ENCODE data around the gene APOBEC3F. TPM values are rescaled to one million over a fixed set of nuclear protein-coding genes. Genes with fewer than 3 reads are reported as not detected.
A peak's percentile ranks its signal among the peaks of the same experiment; 100 is the strongest.

APOBEC3F gene
- total RNA-seq, 1 experiment from 2014 or later: 28.3 TPM

DNA sequence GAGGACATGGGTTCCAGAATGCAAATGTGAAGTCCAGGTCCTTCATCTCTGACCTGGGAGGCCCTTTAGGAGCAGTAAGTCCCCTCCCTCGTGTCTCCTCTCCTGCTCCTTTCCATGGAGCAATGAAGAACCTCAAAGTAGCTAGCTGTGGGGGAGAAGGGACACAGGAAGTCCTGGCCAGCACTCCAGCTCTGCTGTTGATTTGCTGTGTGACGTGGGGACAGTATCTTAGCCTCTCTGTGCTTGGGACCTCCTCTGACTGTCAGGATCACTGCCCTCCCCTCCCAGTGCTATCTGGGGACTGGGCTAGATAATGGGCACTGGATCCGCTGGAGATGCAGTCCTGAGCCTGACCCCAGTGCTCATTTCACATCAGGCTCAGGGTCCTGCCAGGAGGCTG, 55.3 kb downstream of the APOBEC3F start:
- no TSS peak for BruUV-seq (replicated peaks)
- no peak for DNase-seq
- no peaks in the 10 kb centered on the region for H3K27me3 ChIP-seq (ENCODE audit: insufficient read depth, low read depth)
- no peaks in the 10 kb centered on the region for H3K9me3 ChIP-seq (ENCODE audit: insufficient read depth, low read depth)
- no peak overlapping the region for H2AFZ ChIP-seq
- no peaks in the 10 kb centered on the region for H3K36me3 ChIP-seq (ENCODE audit: low read depth)
- H3K4me3 ChIP-seq: no peak overlapping the region
- H3K27ac ChIP-seq: no peak overlapping the region
- POLR2A ChIA-PET (ENCODE audit: unreplicated experiment): no interaction called here
- H3K79me2 ChIP-seq (ENCODE audit: low read depth): no peaks in the 10 kb centered on the region
- CTCF ChIA-PET: no interaction called here
- TF ChIP-seq EZH2 (IDR thresholded peaks at IDR 0.05; ENCODE audit: low read depth): no peak
- TF ChIP-seq, protein P1, sequence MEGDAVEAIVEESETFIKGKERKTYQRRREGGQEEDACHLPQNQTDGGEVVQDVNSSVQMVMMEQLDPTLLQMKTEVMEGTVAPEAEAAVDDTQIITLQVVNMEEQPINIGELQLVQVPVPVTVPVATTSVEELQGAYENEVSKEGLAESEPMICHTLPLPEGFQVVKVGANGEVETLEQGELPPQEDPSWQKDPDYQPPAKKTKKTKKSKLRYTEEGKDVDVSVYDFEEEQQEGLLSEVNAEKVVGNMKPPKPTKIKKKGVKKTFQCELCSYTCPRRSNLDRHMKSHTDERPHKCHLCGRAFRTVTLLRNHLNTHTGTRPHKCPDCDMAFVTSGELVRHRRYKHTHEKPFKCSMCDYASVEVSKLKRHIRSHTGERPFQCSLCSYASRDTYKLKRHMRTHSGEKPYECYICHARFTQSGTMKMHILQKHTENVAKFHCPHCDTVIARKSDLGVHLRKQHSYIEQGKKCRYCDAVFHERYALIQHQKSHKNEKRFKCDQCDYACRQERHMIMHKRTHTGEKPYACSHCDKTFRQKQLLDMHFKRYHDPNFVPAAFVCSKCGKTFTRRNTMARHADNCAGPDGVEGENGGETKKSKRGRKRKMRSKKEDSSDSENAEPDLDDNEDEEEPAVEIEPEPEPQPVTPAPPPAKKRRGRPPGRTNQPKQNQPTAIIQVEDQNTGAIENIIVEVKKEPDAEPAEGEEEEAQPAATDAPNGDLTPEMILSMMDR (conservative IDR thresholded peaks at IDR 0.05): no peak
- peaks cover 80% of the 10 kb centered on the region for H3K4me1 ChIP-seq (replicated peaks; ENCODE audit: insufficient read depth)
- no peaks in the 10 kb centered on the region for H3K9me2 ChIP-seq (ENCODE audit: insufficient read depth)
- intact Hi-C loops (cut with micrococcal nuclease; ENCODE audit: unreplicated experiment): loop anchor here (5.0 kb wide), 1 partner anchor 74 kb away; the partner anchor contains the start of gene APOBEC3D
- H3F3A ChIP-seq (ENCODE audit: insufficient read depth, low read depth): peaks cover 41% of the 10 kb centered on the region
- peak overlapping the region; percentile 70 for H3K4me2 ChIP-seq
- H4K20me1 ChIP-seq (ENCODE audit: insufficient read depth): no peaks in the 10 kb centered on the region

GRCh38 chr22:39097098-39098020, 56.7 kb downstream of the APOBEC3F start, which contains the start of gene APOBEC3H:
APOBEC3H (plus strand) TSS chr22:39097244; CDS start chr22:39100279, 3,035 bp downstream.
- BruUV-seq (replicated peaks): no TSS peak
- Histone ChIP-seq H2AFZ (no peak within 1 kb of the TSS), H3K27ac (peak within 1 kb of the TSS; percentile 62), H4K20me1 (ENCODE audit: insufficient read depth) (no peaks in the 10 kb centered on the region), H3K4me1 (replicated peaks; ENCODE audit: insufficient read depth) (peaks cover 66% of the 10 kb centered on the region), H3K36me3 (ENCODE audit: low read depth) (no peaks in the 10 kb centered on the region), H3K79me2 (ENCODE audit: low read depth) (no peaks in the 10 kb centered on the region), H3K9me3 (ENCODE audit: insufficient read depth, low read depth) (no peaks in the 10 kb centered on the region), H3K9me2 (ENCODE audit: insufficient read depth) (no peaks in the 10 kb centered on the region), H3K4me3 (peak within 1 kb of the TSS; percentile 19; the same call in 1 of the 2 replicates), H3K27me3 (ENCODE audit: insufficient read depth, low read depth) (no peaks in the 10 kb centered on the region), H3K4me2 (peak within 1 kb of the TSS; percentile 70), H3F3A (ENCODE audit: insufficient read depth, low read depth) (peaks cover 33% of the 10 kb centered on the region)
- no peak for TF ChIP-seq EZH2 (IDR thresholded peaks at IDR 0.05; ENCODE audit: low read depth)
- TF ChIP-seq, protein P1 (conservative IDR thresholded peaks at IDR 0.05): no peak
- intact Hi-C loops (cut with micrococcal nuclease; ENCODE audit: unreplicated experiment): loop anchor here (5.0 kb wide), 1 partner anchor 75 kb away; the partner anchor contains the start of gene APOBEC3D
- DNase-seq: peak; percentile 70 to 80
- POLR2A ChIA-PET (ENCODE audit: unreplicated experiment): no interaction called here
- CTCF ChIA-PET: interaction anchor here (0.5 to 0.9 kb wide), 2 partner anchors 24 to 59 kb away, joined by 3 to 11 read pairs; no protein-coding TSS in a partner anchor

- CTCF ChIA-PET: interaction anchor here (0.5 to 0.9 kb wide), 2 partner anchors 24 to 60 kb away, joined by 3 to 11 read pairs; no protein-coding TSS in a partner anchor
- BruUV-seq (replicated peaks): no TSS peak
- no peaks in the 10 kb centered on the region for H3K9me3 ChIP-seq (ENCODE audit: insufficient read depth, low read depth)
- no peaks in the 10 kb centered on the region for H4K20me1 ChIP-seq (ENCODE audit: insufficient read depth)
- POLR2A ChIA-PET (ENCODE audit: unreplicated experiment): interaction anchor here (0.6 to 0.8 kb wide), 2 partner anchors 312 to 859 kb away, joined by 4 to 8 read pairs; no protein-coding TSS in a partner anchor
- H3K4me3 ChIP-seq: no peak overlapping the region
- intact Hi-C loops (cut with micrococcal nuclease; ENCODE audit: unreplicated experiment): loop anchor here (5.0 kb wide), 1 partner anchor 76 kb away; the partner anchor contains the start of gene APOBEC3D
- peaks cover 60% of the 10 kb centered on the region for H3K4me1 ChIP-seq (replicated peaks; ENCODE audit: insufficient read depth)
- H3K27ac ChIP-seq: peak overlapping the region; percentile 62
- TF ChIP-seq EZH2 (IDR thresholded peaks at IDR 0.05; ENCODE audit: low read depth): no peak
- H3K27me3 ChIP-seq (ENCODE audit: insufficient read depth, low read depth): no peaks in the 10 kb centered on the region
- H3K9me2 ChIP-seq (ENCODE audit: insufficient read depth): no peaks in the 10 kb centered on the region
- peaks cover 27% of the 10 kb centered on the region for H3F3A ChIP-seq (ENCODE audit: insufficient read depth, low read depth)
- no peaks in the 10 kb centered on the region for H3K36me3 ChIP-seq (ENCODE audit: low read depth)
- DNase-seq: peak; percentile 41 to 55
- no peaks in the 10 kb centered on the region for H3K79me2 ChIP-seq (ENCODE audit: low read depth)
- H3K4me2 ChIP-seq: peak overlapping the region; percentile 70
- no peak overlapping the region for H2AFZ ChIP-seq
These were observed 57.4 kb downstream of the APOBEC3F start for GRCh38 chr22:39098026-39098425.

All from PC-9 (cell line).